Activated CD4-positive, CD25-positive, alpha-beta regulatory T cell (primary cell): ENCODE measurements around the gene FBXL17.

Source experiments
- DNase-seq, 4 experiments: peaks; one replicate each; lab custom pipeline; 2025; lab: John Stamatoyannopoulos, UW

FBXL17 gene

DNA sequence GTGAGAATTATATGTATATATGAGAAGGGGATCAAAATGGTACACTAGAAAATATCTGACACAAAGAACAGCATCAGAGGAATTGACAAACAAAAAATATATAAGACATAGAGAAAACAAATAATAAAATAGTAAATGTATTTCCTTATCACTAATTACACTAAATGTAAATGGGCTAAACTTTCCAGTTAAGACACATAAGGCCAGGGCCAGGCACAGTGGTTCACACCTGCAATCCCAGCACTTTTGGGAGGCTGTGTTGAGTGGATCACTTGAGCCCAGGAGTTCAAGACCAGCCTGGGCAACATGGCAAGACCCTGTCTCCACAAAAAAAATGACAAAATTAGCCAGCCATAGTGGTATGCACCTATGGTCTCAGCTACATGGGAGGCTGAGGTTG is 8.5 kb downstream of the FBXL17 start:
- no peak for DNase-seq

GRCh38 chr5:108372369-108372768 is 9.5 kb downstream of the FBXL17 start:
- no peak for DNase-seq

- DNase-seq = no peak
These were observed 10.6 kb downstream of the FBXL17 start for GRCh38 chr5:108371263-108371662.

DNA sequence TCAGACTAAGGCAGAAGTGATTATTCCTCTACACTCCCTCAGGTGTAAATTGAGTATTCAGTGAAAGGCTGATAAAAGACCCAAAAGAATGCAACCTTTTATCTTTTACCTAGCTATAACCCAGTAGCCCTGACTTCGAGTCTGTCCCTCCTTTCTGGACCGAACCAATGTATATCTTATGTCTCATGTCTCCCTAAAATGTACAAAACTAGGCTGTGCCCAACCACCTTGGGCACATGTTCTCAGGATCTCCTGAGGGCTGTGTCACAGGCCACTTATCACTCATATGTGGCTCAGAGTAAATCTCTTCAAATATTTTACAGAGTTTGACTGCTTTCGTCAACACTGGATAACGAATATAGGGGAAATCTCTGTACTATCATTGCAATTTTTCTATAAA is 12.7 kb downstream of the FBXL17 start:
- DNase-seq = no peak

DNA sequence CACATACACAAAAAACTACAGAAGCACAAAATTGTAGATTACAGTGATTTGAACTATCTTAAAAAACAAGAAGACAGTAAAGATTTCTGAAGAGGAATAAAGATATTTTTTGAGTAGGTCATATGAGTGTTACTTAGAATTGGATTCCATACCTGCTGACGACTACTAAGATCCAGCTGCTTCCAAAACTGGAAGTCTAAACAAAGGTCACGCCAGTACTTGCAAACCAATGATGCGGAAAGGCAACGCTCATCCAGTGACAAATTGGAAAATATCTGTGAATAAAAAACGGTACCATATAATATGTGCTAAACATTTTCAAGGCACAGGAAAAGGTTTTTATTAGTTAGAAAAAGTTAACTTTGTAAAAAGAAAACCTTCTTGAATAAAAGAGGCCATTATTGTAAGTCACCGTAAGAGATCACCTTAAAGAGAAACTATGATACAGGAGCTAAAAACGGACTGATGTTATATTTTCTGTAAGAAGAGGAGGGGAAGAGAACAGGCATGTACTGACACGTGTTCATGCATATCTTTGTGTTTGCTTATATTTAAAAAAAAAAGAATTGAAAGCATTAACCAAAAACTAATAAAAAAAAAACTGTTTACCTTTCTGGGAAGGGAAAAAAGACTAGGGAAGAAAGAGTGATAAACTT is 14.1 kb downstream of the FBXL17 start:
- no peak for DNase-seq

DNA sequence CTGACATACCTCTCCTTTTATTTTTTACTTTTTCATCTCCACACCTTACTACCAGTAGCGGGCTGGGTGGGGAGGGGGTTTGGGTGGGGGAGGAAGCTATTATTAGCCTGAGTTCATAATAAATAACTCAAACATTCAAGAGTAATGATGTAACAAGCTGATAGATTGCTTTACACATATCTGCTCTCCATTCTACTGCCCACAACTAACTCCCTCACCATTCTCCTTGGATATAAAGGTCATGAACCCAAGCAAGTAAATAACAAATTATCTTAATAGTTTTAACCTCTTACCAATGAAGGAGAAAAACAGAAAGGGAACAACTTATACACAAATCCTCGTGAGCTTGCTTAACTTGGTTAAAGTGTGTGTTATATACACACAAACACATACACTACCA is 15.4 kb downstream of the FBXL17 start:
- DNase-seq = no peak

DNA sequence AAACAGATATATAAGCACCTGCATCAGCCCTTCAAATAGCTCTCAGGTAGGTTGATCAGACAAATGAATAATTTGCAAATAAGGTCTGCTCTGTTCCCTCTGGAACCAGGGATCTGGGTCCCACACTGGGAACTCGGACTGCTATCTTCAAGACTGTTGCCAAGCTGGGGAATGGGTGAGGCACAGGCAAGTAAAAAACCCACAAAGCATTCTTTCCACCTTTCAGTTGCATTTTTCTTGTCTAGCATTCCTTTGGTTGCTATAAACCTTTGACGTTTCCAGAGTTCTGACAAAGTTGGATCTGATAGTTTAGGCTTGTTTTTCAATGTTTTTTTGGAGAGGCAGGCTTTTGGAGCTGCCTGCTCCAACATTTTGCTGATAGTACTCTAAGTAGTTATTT is 20.1 kb downstream of the FBXL17 start:
- no peak for DNase-seq

GRCh38 chr5:108361239-108361638 is 20.7 kb downstream of the FBXL17 start:
- DNase-seq = no peak

DNA sequence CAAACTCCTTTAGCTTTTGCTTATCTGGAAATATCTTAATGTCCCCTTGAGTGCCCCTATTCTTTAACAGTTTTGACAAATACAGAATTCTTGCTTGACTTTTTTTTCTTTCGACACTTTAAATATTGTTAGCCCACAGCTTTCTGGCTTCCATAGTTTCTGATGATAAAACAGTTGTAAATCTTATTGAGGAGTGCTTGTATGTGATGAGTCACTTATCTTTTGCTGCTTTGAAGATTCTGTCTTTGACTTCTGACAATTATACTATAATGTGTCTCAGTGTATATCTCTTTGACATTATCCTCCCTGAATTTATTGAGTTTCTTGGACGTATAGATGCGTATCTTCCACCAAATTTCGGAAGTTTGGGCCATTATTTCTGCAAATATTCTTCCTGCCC is 21.6 kb downstream of the FBXL17 start:
- no peak for DNase-seq

DNA sequence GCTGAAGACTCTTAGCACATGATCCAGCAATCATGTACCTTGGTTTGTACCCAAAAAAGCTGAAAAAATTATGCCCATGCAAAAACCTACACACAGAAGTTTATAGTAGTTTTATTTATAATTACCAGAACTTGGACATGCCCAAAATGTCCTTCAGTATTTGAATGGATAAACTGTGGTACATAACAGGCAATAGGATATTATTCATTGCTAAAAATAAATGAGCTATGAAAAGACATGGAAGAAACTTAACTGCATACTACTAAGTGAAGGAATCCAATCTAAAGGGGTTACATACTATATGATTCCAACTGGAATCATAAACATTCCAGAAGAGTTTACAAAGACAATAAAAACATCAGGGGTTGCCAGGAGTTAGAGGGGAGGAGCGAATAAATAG is 25.6 kb downstream of the FBXL17 start:
- no peak for DNase-seq

DNA sequence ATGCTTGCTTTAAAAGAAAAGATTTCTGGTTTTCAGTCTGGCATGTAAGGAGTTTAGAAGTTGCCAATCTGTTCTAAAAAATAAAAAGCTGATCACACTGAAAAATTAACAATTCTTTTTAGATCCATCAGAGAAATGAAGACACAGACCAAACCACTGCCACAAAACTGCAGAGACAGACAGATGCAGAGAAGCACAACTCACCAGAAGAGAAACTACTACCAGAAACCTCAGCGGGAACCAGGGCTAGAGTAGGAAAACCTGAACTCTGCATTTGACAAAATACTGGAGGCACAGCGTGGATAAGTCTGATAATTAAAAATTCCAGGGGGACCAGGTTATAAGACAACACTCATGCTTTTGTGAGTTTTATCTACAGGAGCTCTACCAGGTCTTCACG is 28.8 kb downstream of the FBXL17 start:
- DNase-seq = no peak

GRCh38 chr5:108345541-108346171 is 36.2 kb downstream of the FBXL17 start:
- no peak for DNase-seq

DNA sequence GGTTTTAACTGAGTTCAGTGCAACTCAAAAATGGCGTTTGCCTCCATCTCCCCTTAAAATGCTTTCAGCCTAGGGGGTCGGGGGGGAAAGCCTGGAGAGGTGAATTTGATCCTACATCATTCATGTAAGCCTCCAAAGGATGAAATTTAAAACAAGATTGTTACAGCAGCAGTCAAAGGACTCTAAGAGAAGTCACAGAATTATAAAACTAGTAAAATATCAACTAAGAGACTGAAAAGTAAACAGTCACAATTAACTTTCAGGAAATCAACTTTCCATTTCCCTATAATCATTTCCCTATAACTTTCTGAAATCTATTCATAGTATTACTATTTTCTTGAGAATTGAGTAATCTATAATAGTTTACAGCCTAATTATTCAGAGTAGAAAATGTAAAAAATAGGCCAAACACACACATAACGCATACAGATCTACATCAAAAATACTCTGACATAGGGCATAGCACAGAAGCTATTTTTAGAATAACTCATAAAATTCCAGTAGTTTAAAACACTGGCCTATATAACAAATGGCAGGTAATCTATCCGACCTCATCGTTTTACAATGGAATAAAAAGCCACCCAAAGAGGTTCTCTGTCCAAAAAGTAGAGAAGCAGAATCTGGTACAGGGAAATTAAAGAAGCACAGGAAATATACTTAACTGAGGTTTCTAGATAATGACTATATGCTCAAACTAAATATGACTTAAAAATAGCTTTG is 37.6 kb downstream of the FBXL17 start:
- DNase-seq = no peak

- DNase-seq = no peak
These were observed 40.0 kb downstream of the FBXL17 start for GRCh38 chr5:108341866-108342265.

GRCh38 chr5:108340131-108340530 is 41.8 kb downstream of the FBXL17 start:
- DNase-seq = no peak

GRCh38 chr5:108339220-108339619 is 42.7 kb downstream of the FBXL17 start:
- DNase-seq = no peak

DNA sequence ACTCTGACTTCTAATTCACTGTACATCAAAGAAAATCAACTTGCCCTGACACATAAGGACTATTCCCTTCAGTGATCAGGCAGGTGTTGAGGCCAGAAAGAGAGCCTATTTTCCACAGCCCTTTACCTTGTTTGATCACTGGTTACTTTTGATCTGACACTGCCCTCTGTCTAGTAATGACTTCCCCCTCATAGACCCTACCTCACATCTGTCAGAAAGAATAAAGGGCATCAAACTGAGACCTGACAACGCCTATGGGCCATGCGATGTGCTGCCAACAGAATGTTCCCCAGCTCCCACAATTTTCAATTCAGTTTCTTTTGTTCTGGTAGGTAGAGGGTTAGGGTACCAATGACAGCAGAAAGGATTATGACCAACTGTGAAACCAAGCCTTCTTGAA is 47.7 kb downstream of the FBXL17 start:
- DNase-seq = no peak

GRCh38 chr5:108326982-108327381 is 54.9 kb downstream of the FBXL17 start:
- DNase-seq = no peak

DNA sequence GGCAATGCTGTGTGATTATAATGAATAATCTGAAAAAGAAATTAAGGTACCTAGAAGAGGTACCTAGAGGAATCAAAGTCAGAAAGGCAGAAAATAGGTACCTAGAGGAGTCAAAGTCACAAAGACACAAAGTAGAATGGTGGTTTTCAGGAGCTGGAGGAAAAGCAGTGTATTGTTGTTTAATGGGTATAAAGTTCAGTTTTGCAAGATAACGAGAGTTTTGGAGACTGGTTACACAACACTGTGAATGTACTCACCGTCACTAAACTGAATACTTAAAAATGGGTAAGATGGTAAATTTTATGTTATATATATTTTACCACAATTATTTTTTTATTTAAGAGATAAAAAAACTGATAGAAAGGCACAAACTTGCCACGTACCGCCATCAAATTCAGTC is 57.0 kb downstream of the FBXL17 start:
- no peak for DNase-seq

DNA sequence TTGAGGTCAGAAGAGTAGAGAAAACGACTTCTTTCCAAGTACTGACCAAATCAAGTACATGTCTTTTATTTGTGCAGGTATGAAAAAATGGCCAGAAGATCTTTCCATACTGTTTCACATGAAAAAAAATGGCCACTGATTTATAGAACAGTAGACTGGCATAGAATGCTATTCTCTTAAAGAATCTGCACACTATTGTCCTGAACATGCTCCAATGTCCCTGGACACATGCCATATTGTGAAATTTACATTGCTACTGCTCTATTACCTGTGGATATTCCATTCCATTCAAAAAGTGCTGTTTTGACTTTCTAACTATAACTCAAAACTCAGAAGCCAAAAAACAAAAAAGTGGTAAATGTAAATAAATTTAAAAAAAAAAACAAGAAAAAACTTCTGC is 60.6 kb downstream of the FBXL17 start:
- no peak for DNase-seq

DNA sequence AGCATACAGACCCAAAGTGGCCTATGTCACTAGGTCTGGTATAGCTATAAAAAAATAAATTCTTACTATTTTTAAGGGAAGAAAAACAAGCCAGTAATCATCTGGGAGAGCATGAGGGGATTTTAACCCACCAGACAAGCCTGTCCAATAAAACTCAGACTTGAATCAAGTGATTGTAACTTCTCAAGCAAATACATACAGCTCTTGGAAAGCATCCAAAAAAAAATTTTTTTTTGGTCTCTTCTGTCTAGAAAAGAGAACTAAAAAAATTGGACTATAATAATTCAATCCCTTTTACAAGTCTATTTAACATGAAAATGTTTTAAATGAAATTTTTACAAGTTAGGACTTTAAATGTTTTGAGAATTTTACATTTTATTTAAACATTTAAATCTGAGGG is 61.7 kb downstream of the FBXL17 start:
- DNase-seq = no peak

- no peak for DNase-seq
These were observed 66.1 kb downstream of the FBXL17 start for GRCh38 chr5:108315829-108316228.

DNA sequence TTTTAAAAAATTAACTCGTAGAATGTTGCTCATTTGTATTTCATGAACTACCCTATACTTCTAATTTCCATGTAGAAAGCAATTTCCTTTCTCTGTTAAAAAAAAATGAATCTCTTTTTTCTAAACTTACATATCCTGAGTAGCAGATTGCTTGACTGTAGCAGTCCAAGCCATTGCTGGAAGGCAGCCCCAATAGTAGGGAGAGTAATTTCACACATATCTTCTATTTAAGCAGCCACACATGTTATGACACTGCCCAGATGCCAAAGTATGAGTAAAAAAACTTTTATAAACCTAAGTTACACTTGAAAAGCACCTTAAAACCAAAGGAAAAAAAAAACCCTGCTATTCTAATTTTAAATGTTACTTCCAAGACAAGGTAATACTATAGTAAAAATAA is 69.6 kb downstream of the FBXL17 start:
- no peak for DNase-seq

- DNase-seq = no peak
These were observed 70.2 kb downstream of the FBXL17 start for GRCh38 chr5:108311682-108312081.
